Measurements from ENCODE around the gene TP53BP2.

TP53BP2 gene

GRCh38 chr1:223755432-223755792 is 90.3 kb downstream of the TP53BP2 start:
- Histone ChIP-seq H3K27ac (no peak overlapping the region), H3K36me3 (peaks cover 87 to 100% (median 96%) of the 10 kb centered on the region in 3 donors), H3K4me1 (no peaks in the 10 kb centered on the region), H3K4me3 (no peak overlapping the region), H3K9me3 (no peaks in the 10 kb centered on the region), H3K27me3 (no peaks in the 10 kb centered on the region)
- intact Hi-C loops (cut with DNase I; ENCODE audit: low total_unique reads): no loop called here
- no peak for TF ChIP-seq CTCF (IDR thresholded peaks at IDR 0.05)
- DNase-seq: no peak

- no peaks in the 10 kb centered on the region for H3K27me3 ChIP-seq
- no peak for TF ChIP-seq CTCF (IDR thresholded peaks at IDR 0.05)
- no peaks in the 10 kb centered on the region for H3K4me1 ChIP-seq
- DNase-seq: no peak
- intact Hi-C loops (cut with DNase I; ENCODE audit: low total_unique reads): no loop called here
- no peak overlapping the region for H3K4me3 ChIP-seq
- H3K36me3 ChIP-seq: peaks cover 87 to 100% (median 95%) of the 10 kb centered on the region in 3 donors
- no peak overlapping the region for H3K27ac ChIP-seq
- H3K9me3 ChIP-seq: no peaks in the 10 kb centered on the region
These were observed 90.9 kb downstream of the TP53BP2 start for GRCh38 chr1:223754681-223755431.

GRCh38 chr1:223752721-223753515 is 92.8 kb downstream of the TP53BP2 start:
- Histone ChIP-seq H3K4me1 (peaks cover 0 to 11% (median 10%) of the 10 kb centered on the region in 4 donors), H3K9me3 (no peaks in the 10 kb centered on the region), H3K27ac (no peak overlapping the region), H3K36me3 (peaks cover 73 to 80% (median 76%) of the 10 kb centered on the region in 3 donors), H3K27me3 (no peaks in the 10 kb centered on the region), H3K4me3 (no peak overlapping the region)
- intact Hi-C loops (cut with DNase I; ENCODE audit: low total_unique reads): no loop called here
- DNase-seq: no peak
- no peak for TF ChIP-seq CTCF (IDR thresholded peaks at IDR 0.05)

- no peak for DNase-seq
- no peak for TF ChIP-seq CTCF (IDR thresholded peaks at IDR 0.05)
- H3K4me3 ChIP-seq: no peak overlapping the region
- H3K36me3 ChIP-seq: peaks cover 69 to 76% (median 74%) of the 10 kb centered on the region in 3 donors
- peaks cover 0 to 16% (median 12%) of the 10 kb centered on the region in 4 donors for H3K4me1 ChIP-seq
- intact Hi-C loops (cut with DNase I; ENCODE audit: low total_unique reads): no loop called here
- no peaks in the 10 kb centered on the region for H3K27me3 ChIP-seq
- no peak overlapping the region for H3K27ac ChIP-seq
- no peaks in the 10 kb centered on the region for H3K9me3 ChIP-seq
These were observed 94.1 kb downstream of the TP53BP2 start for GRCh38 chr1:223751696-223752095.

- H3K27me3 ChIP-seq: no peaks in the 10 kb centered on the region
- no peak overlapping the region for H3K27ac ChIP-seq
- H3K4me1 ChIP-seq: peaks cover 0 to 16% (median 12%) of the 10 kb centered on the region in 4 donors
- no peaks in the 10 kb centered on the region for H3K9me3 ChIP-seq
- intact Hi-C loops (cut with DNase I; ENCODE audit: low total_unique reads): no loop called here
- TF ChIP-seq CTCF (IDR thresholded peaks at IDR 0.05): no peak
- H3K4me3 ChIP-seq: no peak overlapping the region
- DNase-seq: no peak
- H3K36me3 ChIP-seq: peaks cover 75 to 77% (median 76%) of the 10 kb centered on the region in 3 donors
These were observed 94.8 kb downstream of the TP53BP2 start for GRCh38 chr1:223750730-223751570.
